NT2/D1 (cell line): ENCODE measurements around the gene CPN2.

Experiments used
- SUZ12 ChIP-seq: IDR thresholded peaks from 2 replicates; pipeline ENCODE4 v1.6.1; 2011; ENCODE audit not compliant: insufficient read length, insufficient read depth; ENCODE audit errors: extremely low read depth
- YY1 ChIP-seq: IDR thresholded peaks from 2 replicates; pipeline ENCODE4 v1.6.1; 2011; ENCODE audit not compliant: insufficient read length, insufficient read depth
- ZNF274 ChIP-seq: IDR thresholded peaks from 2 replicates; pipeline ENCODE4 v1.6.1; 2011; ENCODE audit warnings: mild to moderate bottlenecking, low read depth, low read length

DNA sequence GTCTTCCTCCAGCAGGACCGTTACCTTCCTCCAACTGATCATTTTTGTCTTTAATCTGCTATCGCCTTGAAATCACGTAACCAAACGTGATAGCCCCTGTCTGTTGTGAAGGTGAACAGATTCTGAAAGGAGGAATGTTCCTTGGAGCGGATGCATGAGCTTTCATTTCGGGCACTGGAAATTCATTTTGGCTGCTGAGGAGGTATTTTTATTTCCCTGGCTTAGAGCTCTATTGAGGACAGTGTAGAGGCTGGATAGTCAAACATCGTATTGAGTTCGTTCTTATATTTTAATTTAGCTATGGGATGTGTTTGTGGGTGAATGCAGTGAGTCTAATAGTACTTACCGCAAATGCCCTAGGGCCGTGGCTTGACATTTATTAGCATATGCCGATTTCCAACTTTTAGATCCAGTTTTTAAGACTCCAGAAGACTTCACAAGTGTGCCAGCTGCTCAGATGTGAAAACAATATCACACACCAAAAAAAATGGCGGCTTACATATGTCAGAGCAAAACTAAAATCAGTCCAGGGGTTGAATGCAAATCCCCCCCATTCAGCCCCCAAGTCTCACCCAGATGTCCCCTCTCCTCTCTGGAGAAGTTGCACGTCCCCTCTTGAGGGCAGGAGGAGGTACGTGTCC is 22.1 kb downstream of the CPN2 start:
- TF ChIP-seq ZNF274, result no peak
- TF ChIP-seq YY1, result no peak
- no peak for TF ChIP-seq SUZ12
